HG03039 (cell line): ENCODE measurements around the gene NPR3.
"Not testable (repeated sequence)": the region's sequence is repeated elsewhere in the genome, so short reads cannot be mapped to it uniquely, and the experiment has no call there.

ENCODE experiments used
- ATAC-seq: cut with Tn5 transposase; IDR thresholded peaks from one replicate; pipeline ENCODE4 v1.9.1; 2021; ENCODE audit warnings: mild to moderate bottlenecking, moderate library complexity; ENCODE audit not compliant: unreplicated experiment

Gene NPR3

GRCh38 chr5:32805462-32805861 is 94.3 kb downstream of the NPR3 start:
- ATAC-seq = not testable (repeated sequence)

GRCh38 chr5:32805971-32806638 is 95.0 kb downstream of the NPR3 start:
- no peak for ATAC-seq

GRCh38 chr5:32808783-32809182 is 97.7 kb downstream of the NPR3 start:
- ATAC-seq = no peak

GRCh38 chr5:32810804-32811203 is 99.7 kb downstream of the NPR3 start:
- no peak for ATAC-seq

GRCh38 chr5:32812399-32812798 is 101.3 kb downstream of the NPR3 start:
- no peak for ATAC-seq

- no peak for ATAC-seq
Measured at GRCh38 chr5:32814141-32814540, 103.0 kb downstream of the NPR3 start.

- no peak for ATAC-seq
Measured at GRCh38 chr5:32814620-32815019, 103.5 kb downstream of the NPR3 start.

GRCh38 chr5:32827981-32828380 is 116.9 kb downstream of the NPR3 start:
- ATAC-seq = no peak

- ATAC-seq = no peak
Measured at GRCh38 chr5:32828492-32828891, 117.4 kb downstream of the NPR3 start.

- ATAC-seq = no peak
Measured at GRCh38 chr5:32831624-32832023, 120.5 kb downstream of the NPR3 start.

GRCh38 chr5:32833127-32833526 is 122.0 kb downstream of the NPR3 start:
- no peak for ATAC-seq

- ATAC-seq = no peak
Measured at GRCh38 chr5:32833663-32834062, 122.5 kb downstream of the NPR3 start.

- no peak for ATAC-seq
Measured at GRCh38 chr5:32834251-32834650, 123.1 kb downstream of the NPR3 start.

GRCh38 chr5:32836176-32836575 is 125.1 kb downstream of the NPR3 start:
- no peak for ATAC-seq

- ATAC-seq = no peak
Measured at GRCh38 chr5:32837211-32837610, 126.1 kb downstream of the NPR3 start.

- ATAC-seq = no peak
Measured at GRCh38 chr5:32839106-32839505, 128.0 kb downstream of the NPR3 start.

GRCh38 chr5:32840606-32841005 is 129.5 kb downstream of the NPR3 start:
- ATAC-seq = no peak
